ENCODE results near the gene MGME1. TPM values are rescaled to one million over a fixed set of nuclear protein-coding genes. Genes with fewer than 3 reads are reported as not detected.
A peak's percentile ranks its signal among the peaks of the same experiment; 100 is the strongest.

Gene MGME1
- total and polyA plus RNA-seq, 2 of the 13 experiments (the other 11 are each of a cell fraction or from before 2014, with no cell fraction given), result 36.7 to 66.6 TPM

GRCh38 chr20:18001131-18001921 is 32.5 kb downstream of the MGME1 start:
- peak; percentile 86 for ATAC-seq
- TF ChIP-seq ATF2 (CRISPR knock-in tag; IDR thresholded peaks at IDR 0.05) (no peak), ATF6 (CRISPR knock-in tag; conservative IDR thresholded peaks at IDR 0.05) (no peak), ZNF34 (CRISPR knock-in tag; IDR thresholded peaks at IDR 0.05; ENCODE audit: borderline replicate concordance) (no peak), SNAPC5 (CRISPR knock-in tag; IDR thresholded peaks at IDR 0.05; ENCODE audit: borderline replicate concordance) (0 out of 2 replicates have a peak, but pooled peaks have one; percentile 25), ZNF576 (CRISPR knock-in tag; IDR thresholded peaks at IDR 0.05) (no peak), ZNF83 (CRISPR knock-in tag; IDR thresholded peaks at IDR 0.05; ENCODE audit: borderline replicate concordance) (no peak), SSRP1 (CRISPR knock-in tag; IDR thresholded peaks at IDR 0.05) (no peak), KDM3A (CRISPR knock-in tag; IDR thresholded peaks at IDR 0.05; ENCODE audit: low read depth) (no peak), ZNF383 (CRISPR knock-in tag; IDR thresholded peaks at IDR 0.05; ENCODE audit: borderline replicate concordance) (no peak), CEBPG (CRISPR knock-in tag; IDR thresholded peaks at IDR 0.05) (peak; percentile 80), JUNB (CRISPR knock-in tag; IDR thresholded peaks at IDR 0.05; ENCODE audit: borderline replicate concordance) (no peak), TRIM22 (IDR thresholded peaks at IDR 0.05) (no peak), E2F1 (CRISPR knock-in tag; IDR thresholded peaks at IDR 0.05) (no peak), PLSCR1 (CRISPR knock-in tag; IDR thresholded peaks at IDR 0.05; ENCODE audit: borderline replicate concordance) (no peak), FOXK1 (CRISPR knock-in tag; IDR thresholded peaks at IDR 0.05; ENCODE audit: borderline replicate concordance, low read depth) (no peak), JARID2 (CRISPR knock-in tag; IDR thresholded peaks at IDR 0.05; ENCODE audit: insufficient replicate concordance) (no peak)

More at GRCh38 chr20:18001131-18001921, 32.5 kb downstream of the MGME1 start:
- Histone ChIP-seq H3K27me3 (ENCODE audit: control insufficient read depth in 1 of 2, insufficient read depth in 2 of 2, low read length in 2 of 2) (peaks cover 2 to 45% of the 10 kb centered on the region in 2 experiments; a peak in 3 of 5 replicates), H3K79me2 (ENCODE audit: insufficient read depth, low read length) (no peaks in the 10 kb centered on the region), H3K36me3 (replicated peaks in 1 of 2; ENCODE audit: control insufficient read depth in 1 of 2, insufficient read depth in 2 of 2, low read length in 2 of 2) (no peaks in the 10 kb centered on the region), H3K4me1 (ENCODE audit: insufficient read depth, low read length) (peaks cover 55% of the 10 kb centered on the region), H4K20me1 (ENCODE audit: insufficient read depth, low read length) (no peaks in the 10 kb centered on the region), H3K9me3 (ENCODE audit: low read length) (no peaks in the 10 kb centered on the region), H3K4me3 (replicated peaks in 1 of 3; ENCODE audit: insufficient read depth in 1 of 3, low read depth in 2 of 3, low read length in 3 of 3) (peak overlapping the region in 1 of 3 experiments; percentile 3; a peak in 1 of 6 replicates), H3K27ac (ENCODE audit: extremely low read length, insufficient read depth, low read length) (no peak overlapping the region), H3K4me2 (ENCODE audit: low read depth, low read length) (peak overlapping the region; percentile 56), H2AFZ (ENCODE audit: low read length) (no peak overlapping the region), H3K9ac (ENCODE audit: insufficient read depth, low read depth, low read length) (no peak overlapping the region)
- 19% methylated on average over 10 of the region's 10 CpGs for WGBS (ENCODE audit: low lambda C conversion rate)
- DNase-seq (ENCODE audit: low spot score) (peak; percentile 90), FAIRE-seq (peak; percentile 77)
- ChIA-PET POLR2A (interaction anchor here (0.7 to 1.0 kb wide), 3 partner anchors 36 to 287 kb away, joined by 3 to 5 read pairs (median 3); partner anchors contain the start of gene ZNF133), CTCF (ENCODE audit: low intra/inter-chr PET ratio, low total read pairs) (no interaction called here)
- intact Hi-C loops (cut with micrococcal nuclease; ENCODE audit: unreplicated experiment), result loop anchor here (10.0 kb wide), 1 partner anchor 133 kb away; the partner anchor contains the start of genes KAT14 and PET117
- in situ Hi-C loops (cut with HindIII; ENCODE audit: extremely low pct_ligation_motif_present, low pct_unique_long_range_greater_than_20kb), result no loop called here
- no TSS peak for BruUV-seq (replicated peaks)

Measured in HepG2 (cell line).